Measurements from ENCODE around the gene SMARCC1.

SMARCC1 gene

DNA sequence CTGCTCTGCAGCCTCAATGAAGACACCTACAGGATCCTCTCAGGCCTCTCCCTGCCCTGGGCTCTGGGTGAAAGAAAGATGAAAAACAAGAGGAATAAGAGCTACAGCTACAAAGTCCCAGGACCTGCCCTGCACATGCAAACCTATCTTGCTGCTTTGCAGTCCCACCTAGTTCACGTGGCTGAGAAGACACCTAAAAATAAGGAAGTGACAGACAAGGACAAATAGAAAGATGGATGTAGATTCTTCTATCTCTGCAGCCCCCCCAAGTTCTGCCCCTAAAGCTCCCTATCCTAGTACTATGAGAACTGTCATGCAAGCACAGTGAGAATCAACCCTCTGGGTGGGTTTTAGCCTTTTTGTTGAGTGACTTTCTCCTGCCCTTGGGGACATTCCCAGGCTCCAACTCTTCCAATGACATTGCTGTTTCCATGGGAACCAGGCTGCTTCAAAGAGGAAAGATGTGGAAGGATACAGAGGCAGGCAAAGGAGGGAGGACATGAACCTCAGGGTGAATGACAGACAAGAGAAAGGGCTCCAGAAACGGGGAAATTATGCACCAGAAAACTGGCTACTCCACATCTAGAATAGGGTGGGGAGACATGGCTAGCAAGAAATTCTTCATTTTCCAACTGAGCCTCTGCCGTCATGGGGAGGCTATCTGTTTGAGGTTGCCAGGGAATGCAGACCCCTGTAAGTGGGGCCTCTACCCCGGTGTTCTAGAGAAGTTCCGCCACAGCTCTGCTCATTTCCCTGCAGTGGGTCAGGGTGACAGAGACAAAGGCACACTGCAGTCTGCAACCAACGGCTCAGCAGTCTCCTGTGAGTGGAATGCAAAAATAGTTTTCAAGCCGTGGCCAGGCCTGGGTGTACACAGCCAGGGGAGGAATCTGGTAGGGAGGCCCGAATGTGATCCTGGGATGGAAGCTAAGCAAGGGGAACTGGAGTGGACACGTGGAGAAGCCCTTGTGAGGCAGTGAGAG is 208.2 kb downstream of the SMARCC1 start:
- H3K9me3 ChIP-seq, result no peaks in the 10 kb centered on the region
- H3K4me3 ChIP-seq, result no peak overlapping the region
- H3K36me3 ChIP-seq, result no peaks in the 10 kb centered on the region
- H3K27ac ChIP-seq, result no peak overlapping the region
- intact Hi-C loops (cut with DNase I; ENCODE audit: low total_unique reads), result no loop called here
- DNase-seq, result no peak
- TF ChIP-seq, protein P1, sequence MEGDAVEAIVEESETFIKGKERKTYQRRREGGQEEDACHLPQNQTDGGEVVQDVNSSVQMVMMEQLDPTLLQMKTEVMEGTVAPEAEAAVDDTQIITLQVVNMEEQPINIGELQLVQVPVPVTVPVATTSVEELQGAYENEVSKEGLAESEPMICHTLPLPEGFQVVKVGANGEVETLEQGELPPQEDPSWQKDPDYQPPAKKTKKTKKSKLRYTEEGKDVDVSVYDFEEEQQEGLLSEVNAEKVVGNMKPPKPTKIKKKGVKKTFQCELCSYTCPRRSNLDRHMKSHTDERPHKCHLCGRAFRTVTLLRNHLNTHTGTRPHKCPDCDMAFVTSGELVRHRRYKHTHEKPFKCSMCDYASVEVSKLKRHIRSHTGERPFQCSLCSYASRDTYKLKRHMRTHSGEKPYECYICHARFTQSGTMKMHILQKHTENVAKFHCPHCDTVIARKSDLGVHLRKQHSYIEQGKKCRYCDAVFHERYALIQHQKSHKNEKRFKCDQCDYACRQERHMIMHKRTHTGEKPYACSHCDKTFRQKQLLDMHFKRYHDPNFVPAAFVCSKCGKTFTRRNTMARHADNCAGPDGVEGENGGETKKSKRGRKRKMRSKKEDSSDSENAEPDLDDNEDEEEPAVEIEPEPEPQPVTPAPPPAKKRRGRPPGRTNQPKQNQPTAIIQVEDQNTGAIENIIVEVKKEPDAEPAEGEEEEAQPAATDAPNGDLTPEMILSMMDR (IDR thresholded peaks at IDR 0.05), result no peak
- peaks cover 0 to 16% (median 12%) of the 10 kb centered on the region in 4 donors for H3K4me1 ChIP-seq
- no peaks in the 10 kb centered on the region for H3K27me3 ChIP-seq

DNA sequence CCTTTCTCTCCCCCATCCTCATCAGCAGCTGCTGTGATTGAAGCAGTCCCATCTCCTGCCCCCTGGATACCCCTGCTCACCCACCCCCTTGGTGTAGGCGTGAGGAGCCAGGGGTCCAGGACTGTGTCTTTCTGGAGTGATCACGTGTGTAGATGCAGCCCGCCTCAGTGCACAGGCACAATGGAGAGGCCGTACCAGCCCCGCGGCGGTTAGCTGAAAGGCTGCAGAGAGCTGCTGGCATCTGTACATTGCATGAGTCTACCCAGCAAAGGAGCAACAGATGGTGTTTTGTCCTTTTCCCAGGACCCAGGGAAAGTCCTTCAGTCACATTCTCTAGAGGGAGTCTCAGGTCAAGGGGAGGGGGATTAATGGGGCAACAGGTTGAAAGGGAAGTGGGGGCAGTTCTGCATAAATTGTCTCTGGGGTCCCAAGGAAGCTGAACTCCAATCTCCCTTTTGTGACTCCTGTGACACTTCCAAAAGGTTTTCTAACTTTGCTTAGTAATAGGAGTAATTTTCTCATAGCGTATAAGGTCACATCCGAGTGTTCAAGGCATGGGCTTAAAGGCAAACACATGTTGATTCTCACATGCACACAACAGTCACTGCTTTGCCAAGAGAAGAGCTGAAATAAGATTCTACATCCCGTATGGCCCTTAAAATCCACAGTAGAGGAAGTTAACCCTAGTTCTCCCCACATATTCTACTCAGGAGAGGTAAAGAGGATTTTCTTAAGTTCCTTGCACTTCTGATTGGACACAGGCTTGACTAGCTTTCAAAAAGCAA is 210.1 kb downstream of the SMARCC1 start:
- no peaks in the 10 kb centered on the region for H3K27me3 ChIP-seq
- peaks cover 0 to 5% (median 2%) of the 10 kb centered on the region in 4 donors for H3K4me1 ChIP-seq
- TF ChIP-seq, protein P1 (IDR thresholded peaks at IDR 0.05), result no peak
- H3K9me3 ChIP-seq, result no peaks in the 10 kb centered on the region
- intact Hi-C loops (cut with DNase I; ENCODE audit: low total_unique reads), result no loop called here
- H3K27ac ChIP-seq, result no peak overlapping the region
- no peak overlapping the region for H3K4me3 ChIP-seq
- H3K36me3 ChIP-seq, result no peaks in the 10 kb centered on the region
- DNase-seq, result no peak

DNA sequence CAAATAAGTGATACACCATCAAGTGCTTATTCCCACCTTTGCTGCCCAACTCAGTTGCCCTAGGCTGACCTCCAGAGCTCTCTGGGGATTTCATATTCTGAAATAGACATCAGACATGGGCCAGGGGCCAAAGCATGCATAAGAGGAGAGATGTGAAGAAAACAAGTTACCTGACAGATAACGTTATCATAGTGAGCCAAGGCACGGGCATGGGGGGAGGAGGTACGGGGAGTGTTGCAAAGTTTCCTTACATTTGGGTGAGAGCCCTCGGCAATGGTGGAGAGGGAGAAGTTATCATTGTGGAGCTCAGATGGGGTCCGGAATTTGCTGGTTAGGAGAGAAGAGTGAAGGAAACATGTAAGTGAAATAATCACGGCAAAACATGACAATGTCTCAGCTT is 212.8 kb downstream of the SMARCC1 start:
- Histone ChIP-seq H3K4me3 (no peak overlapping the region), H3K36me3 (no peaks in the 10 kb centered on the region), H3K27me3 (no peaks in the 10 kb centered on the region), H3K4me1 (peaks cover 0 to 4% (median 2%) of the 10 kb centered on the region in 4 donors), H3K27ac (no peak overlapping the region), H3K9me3 (no peaks in the 10 kb centered on the region)
- intact Hi-C loops (cut with DNase I; ENCODE audit: low total_unique reads), result no loop called here
- no peak for DNase-seq
- TF ChIP-seq, protein P1 (IDR thresholded peaks at IDR 0.05), result no peak

DNA sequence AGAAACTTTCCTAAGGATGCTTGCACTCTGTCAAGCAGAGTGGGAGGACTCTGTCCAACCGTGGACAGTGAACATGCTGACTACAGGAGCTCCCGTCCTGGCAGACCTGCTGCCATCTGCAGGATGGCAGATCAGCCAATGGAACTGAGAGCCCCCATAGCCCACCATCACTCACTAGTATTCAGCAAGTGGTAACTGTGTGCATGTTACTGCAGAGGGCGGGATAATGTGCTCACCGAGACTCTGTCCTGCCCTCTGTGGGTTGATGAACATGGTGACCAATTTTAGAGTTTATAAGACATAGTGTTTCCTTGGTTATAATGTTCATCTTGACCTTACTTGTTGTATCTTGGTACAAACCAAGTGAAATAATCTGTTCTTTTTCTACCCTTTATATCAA is 214.5 kb downstream of the SMARCC1 start:
- TF ChIP-seq, protein P1 (IDR thresholded peaks at IDR 0.05), result no peak
- Histone ChIP-seq H3K4me1 (no peaks in the 10 kb centered on the region), H3K36me3 (no peaks in the 10 kb centered on the region), H3K9me3 (no peaks in the 10 kb centered on the region), H3K27ac (no peak overlapping the region), H3K27me3 (no peaks in the 10 kb centered on the region), H3K4me3 (no peak overlapping the region)
- DNase-seq, result no peak
- intact Hi-C loops (cut with DNase I; ENCODE audit: low total_unique reads), result no loop called here

DNA sequence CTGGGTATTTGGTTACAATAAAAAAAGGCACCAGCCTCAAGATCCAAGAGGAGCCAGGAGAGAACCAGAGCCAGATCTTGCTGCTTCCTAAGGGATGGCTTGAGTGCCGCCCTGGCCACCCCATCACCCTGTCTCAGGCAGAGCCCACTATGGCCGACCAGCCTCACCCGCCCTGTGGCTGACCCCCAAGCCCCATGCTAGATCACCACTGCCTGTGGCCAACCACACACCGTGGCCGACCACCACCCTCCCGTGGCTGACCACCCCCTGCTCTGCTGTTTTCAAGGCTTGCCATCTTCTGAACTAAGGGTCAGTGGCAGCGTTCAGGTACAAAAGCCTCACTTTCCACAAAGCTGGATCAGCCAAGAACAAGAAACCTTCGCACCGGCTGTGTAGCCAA is 215.0 kb downstream of the SMARCC1 start:
- H3K9me3 ChIP-seq, result no peaks in the 10 kb centered on the region
- TF ChIP-seq, protein P1 (IDR thresholded peaks at IDR 0.05), result no peak

More for the DNA sequence above, 215.0 kb downstream of the SMARCC1 start:
- no peak overlapping the region for H3K27ac ChIP-seq
- H3K27me3 ChIP-seq, result no peaks in the 10 kb centered on the region
- H3K4me1 ChIP-seq, result no peaks in the 10 kb centered on the region
- DNase-seq, result no peak
- no peak overlapping the region for H3K4me3 ChIP-seq
- H3K36me3 ChIP-seq, result no peaks in the 10 kb centered on the region
- intact Hi-C loops (cut with DNase I; ENCODE audit: low total_unique reads), result no loop called here
